HepG2 (cell line): ENCODE data around the gene SNX30. TPM values are rescaled to one million over a fixed set of nuclear protein-coding genes. Genes with fewer than 3 reads are reported as not detected.

ENCODE experiments used
- ATAC-seq: fragments of 200-7000 bp; cut with Tn5 transposase; 3 replicates; pipeline ENCODE4 v1.9.1; 2020; ENCODE audit warnings: mild to moderate bottlenecking, moderate library complexity
- BruUV-seq: library from RNA; stranded (reverse); fragments of 400-500 nt; replicated peaks from 2 replicates; lab custom pipeline; 2021; lab: Mats Ljungman, UMichigan
- CTCF ChIA-PET: fragments of 300-600 bp; formaldehyde crosslinking; extraction: SDS; loops from one replicate; lab custom pipeline; 2021; ENCODE audit warnings: low total read pairs, inconsistent platforms, low intra/inter-chr PET ratio; lab: Yijun Ruan, JAX
- POLR2A ChIA-PET: fragments of 350-600 bp; sonication (Branson Sonifier 250); formaldehyde crosslinking; loops from one replicate; lab custom pipeline; 2020; ENCODE audit warnings: antibody characterized with exemption, inconsistent platforms; lab: Yijun Ruan, JAX
- DNase-seq: peaks from one replicate; pipeline ENCODE4 v3.0.0-alpha.2; 2015; ENCODE audit warnings: low spot score
- FAIRE-seq: peaks from 3 replicates; lab custom pipeline; 2011; peaks lifted over from hg19 to GRCh38; lab: Jason Lieb, UNC
- H2AFZ ChIP-seq: one replicate; pipeline ENCODE4 v1.6.1; 2011; ENCODE audit warnings: low read length, inconsistent platforms
- H3K27ac ChIP-seq: fragments of 300-600 bp; 3 replicates; pipeline ENCODE4 v1.8.0; 2011; ENCODE audit warnings: mixed run types, mild to moderate bottlenecking, mixed read lengths, low read length, inconsistent platforms; ENCODE audit not compliant: insufficient read depth; ENCODE audit errors: extremely low read length
- H3K27me3 ChIP-seq, 2 experiments: fragments of 200-600 bp in 1 of 2; 2 replicates in 1 of 2; 3 replicates in 1 of 2; pipeline versions ENCODE4 v1.6.0 to v1.8.0; 2011; ENCODE audit warnings: low read length in 2 of 2, mild to moderate bottlenecking in 2 of 2, moderate library complexity in 2 of 2, inconsistent platforms in 1 of 2; ENCODE audit not compliant: insufficient read depth in 2 of 2, control insufficient read depth in 1 of 2
- H3K36me3 ChIP-seq, 2 experiments: fragments of 200-600 bp in 1 of 2; replicated peaks in 1 of 2; 2 replicates in 1 of 2; 3 replicates in 1 of 2; pipeline versions ENCODE4 v1.5.1 to v1.8.0; 2011; ENCODE audit warnings: low read length in 2 of 2, inconsistent platforms in 1 of 2; ENCODE audit not compliant: insufficient read depth in 2 of 2, control insufficient read depth in 1 of 2
- H3K4me1 ChIP-seq: 2 replicates; pipeline ENCODE4 v1.5.1; 2012; ENCODE audit warnings: low read length, inconsistent platforms; ENCODE audit not compliant: insufficient read depth
- H3K4me2 ChIP-seq: 2 replicates; pipeline ENCODE4 v1.6.0; 2011; ENCODE audit warnings: low read depth, low read length, inconsistent platforms
- H3K4me3 ChIP-seq, 3 experiments: fragments of 200-600 bp in 1 of 3; sonication (generic), shearing (Covaris generic) in 1 of 3; replicated peaks in 1 of 3; 2 replicates each; pipeline ENCODE4 v1.5.1; 2011 to 2016; ENCODE audit warnings: low read length in 3 of 3, inconsistent platforms in 2 of 3, low read depth in 2 of 3, mild to moderate bottlenecking in 2 of 3, control low read depth in 1 of 3, mixed read lengths in 1 of 3; ENCODE audit not compliant: insufficient read depth in 1 of 3
- H3K79me2 ChIP-seq: one replicate; pipeline ENCODE4 v1.6.1; 2011; ENCODE audit warnings: low read length, inconsistent platforms; ENCODE audit not compliant: insufficient read depth
- H3K9ac ChIP-seq: 2 replicates; pipeline ENCODE4 v1.6.0; 2011; ENCODE audit warnings: mild to moderate bottlenecking, low read depth, low read length, inconsistent platforms; ENCODE audit not compliant: insufficient read depth
- H3K9me3 ChIP-seq: 2 replicates; pipeline ENCODE4 v1.5.1; 2012; ENCODE audit warnings: mild to moderate bottlenecking, low read length
- H4K20me1 ChIP-seq: 2 replicates; pipeline ENCODE4 v1.6.0; 2011; ENCODE audit warnings: inconsistent platforms, mild to moderate bottlenecking, low read length, moderate library complexity; ENCODE audit not compliant: insufficient read depth
- GLI4 ChIP-seq: sonication (generic); formaldehyde crosslinking; IDR thresholded peaks from 2 replicates; pipeline ENCODE4 v1.5.1; 2020; ENCODE audit warnings: missing genetic modification reagents, mild to moderate bottlenecking, moderate library complexity, borderline replicate concordance
- KAT7 ChIP-seq: IDR thresholded peaks from 2 replicates; pipeline ENCODE4 v1.6.1; 2018; ENCODE audit warnings: borderline replicate concordance, missing compliant biosample characterization
- KLF11 ChIP-seq: IDR thresholded peaks from 2 replicates; pipeline ENCODE4 v1.6.1; 2016; ENCODE audit warnings: missing compliant biosample characterization
- MBD4 ChIP-seq: IDR thresholded peaks from 2 replicates; pipeline ENCODE4 v1.6.1; 2012; ENCODE audit warnings: low read length, inconsistent platforms, borderline replicate concordance
- NFE2 ChIP-seq: sonication (generic); formaldehyde crosslinking; IDR thresholded peaks from 2 replicates; pipeline ENCODE4 v1.4.0; 2020; ENCODE audit warnings: missing genetic modification reagents
- PAX8 ChIP-seq: sonication (generic); formaldehyde crosslinking; IDR thresholded peaks from 2 replicates; pipeline ENCODE4 v1.8.0; 2022; ENCODE audit warnings: mild to moderate bottlenecking, missing genetic modification reagents, borderline replicate concordance
- PHF8 ChIP-seq: sonication (generic); formaldehyde crosslinking; IDR thresholded peaks from 2 replicates; pipeline ENCODE4 v1.5.0; 2020; ENCODE audit warnings: missing genetic modification reagents
- SALL1 ChIP-seq: sonication (generic); formaldehyde crosslinking; IDR thresholded peaks from 2 replicates; pipeline ENCODE4 v1.8.0; 2022; ENCODE audit warnings: mild to moderate bottlenecking, missing genetic modification reagents
- ZBTB3 ChIP-seq: sonication (generic); formaldehyde crosslinking; IDR thresholded peaks from 2 replicates; pipeline ENCODE4 v1.4.0; 2020; ENCODE audit warnings: low read depth, mild to moderate bottlenecking, moderate library complexity, missing genetic modification reagents, borderline replicate concordance
- ZFYVE20 ChIP-seq: sonication (generic); formaldehyde crosslinking; IDR thresholded peaks from 2 replicates; pipeline ENCODE4 v1.8.0; 2023; ENCODE audit warnings: low read depth, mild to moderate bottlenecking, moderate library complexity, missing genetic modification reagents, borderline replicate concordance
- ZNF30 ChIP-seq: sonication (generic); formaldehyde crosslinking; IDR thresholded peaks from 2 replicates; pipeline ENCODE4 v1.5.0; 2020; ENCODE audit warnings: mild to moderate bottlenecking, missing genetic modification reagents
- ZNF720 ChIP-seq: sonication (generic); formaldehyde crosslinking; IDR thresholded peaks from 2 replicates; pipeline ENCODE4 v1.4.0; 2020; ENCODE audit warnings: missing genetic modification reagents
- ZNF724P ChIP-seq: sonication (generic); formaldehyde crosslinking; IDR thresholded peaks from 2 replicates; pipeline ENCODE4 v1.8.0; 2022; ENCODE audit warnings: missing genetic modification reagents, borderline replicate concordance
- WGBS: methylation state at CpG from one replicate; pipeline ENCODE4 v1.1.6; 2017; ENCODE audit warnings: low lambda C conversion rate; 5-methylcytosine and 5-hydroxymethylcytosine counted together
- in situ Hi-C: cut with HindIII; loops from 2 replicates; pipeline ENCODE4 v1.10.0; 2017; ENCODE audit warnings: low pct_unique_long_range_greater_than_20kb; ENCODE audit not compliant: extremely low pct_ligation_motif_present
- intact Hi-C: fragments of 100-400 bp; cut with micrococcal nuclease; formaldehyde crosslinking; loops from one replicate; pipeline ENCODE4 v1.10.0; 2022; ENCODE audit not compliant: unreplicated experiment
- polyA plus RNA-seq, 8 experiments: library from polyadenylated mRNA; depleted of rRNA in 3 of 8; stranded (reverse) in 7 of 8; unstranded in 1 of 8; fragments of >200 nt; fragmentation: Illumina TruSeq in 4 of 8; extraction: Trizol in 4 of 8; gene quantifications; 2 replicates each; pipeline versions ENCODE4 v1.2.1 to v1.2.3, GENCODE V29; 2011 to 2016; ENCODE audit warnings: low read depth in 4 of 8, missing spikeins in 1 of 8, mixed read lengths in 1 of 8; ENCODE audit not compliant: insufficient read depth in 1 of 8
- total RNA-seq, 5 experiments: library from RNA; depleted of rRNA; stranded (reverse); fragments of >200 nt; fragmentation: Illumina TruSeq; extraction: Trizol; gene quantifications; 2 replicates each; pipeline ENCODE4 v1.2.3, GENCODE V29; 2016; ENCODE audit warnings: low read depth in 1 of 5
- TF ChIP-seq, protein P1 (sequence below): sonication (generic); formaldehyde crosslinking; IDR thresholded peaks from 2 replicates; pipeline ENCODE4 v1.4.0; 2020; ENCODE audit warnings: missing genetic modification reagents, mild to moderate bottlenecking, borderline replicate concordance
- TF ChIP-seq, protein P2 (sequence below): IDR thresholded peaks from 2 replicates; pipeline ENCODE4 v1.6.1; 2016; ENCODE audit warnings: missing compliant biosample characterization, missing genetic modification reagents, borderline replicate concordance
- TF ChIP-seq, protein P3 (sequence below): sonication (generic); formaldehyde crosslinking; IDR thresholded peaks from 2 replicates; pipeline ENCODE4 v1.8.0; 2022; ENCODE audit warnings: missing genetic modification reagents, mild to moderate bottlenecking, moderate library complexity, borderline replicate concordance

The SNX30 gene
- total and polyA plus RNA-seq, 2 of the 13 experiments (the other 11 are each of a cell fraction or from before 2014, with no cell fraction given): 4.4 to 12.4 TPM

DNA sequence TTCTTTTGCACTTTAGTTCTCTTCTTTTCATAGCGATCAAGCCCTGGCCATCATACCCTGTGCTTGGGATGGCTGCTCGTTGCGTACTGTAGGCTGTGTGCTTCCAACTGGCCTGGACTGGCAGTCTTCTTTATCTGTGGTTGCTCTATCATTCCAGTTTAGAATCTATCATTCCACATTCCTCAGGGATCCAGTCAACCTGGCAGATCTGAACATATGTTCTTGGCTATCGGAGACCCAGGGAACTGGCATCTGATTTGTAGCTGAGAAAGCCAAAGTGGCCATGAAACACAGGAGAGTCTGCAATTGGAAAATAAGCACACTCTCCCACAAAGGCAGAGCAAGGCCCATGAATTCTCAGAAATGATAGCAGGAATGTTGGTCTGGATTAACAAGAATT lies 162.8 kb downstream of the SNX30 start:
- ChIA-PET POLR2A (no interaction called here), CTCF (no interaction called here)
- no peak for TF ChIP-seq ZNF720 (CRISPR knock-in tag)
- in situ Hi-C loops (no loop called here), intact Hi-C loops (no loop called here)
- no peaks in the 10 kb centered on the region for H3K36me3 ChIP-seq
- no peak for DNase-seq
- H3K79me2 ChIP-seq: no peaks in the 10 kb centered on the region
- H3K27me3 ChIP-seq: no peaks in the 10 kb centered on the region; a peak in 1 of 5 replicates
- ATAC-seq: no peak
- H3K27ac ChIP-seq: no peak overlapping the region
- H3K4me3 ChIP-seq: no peak overlapping the region
- no peak overlapping the region for H3K9ac ChIP-seq
- H3K4me1 ChIP-seq: no peaks in the 10 kb centered on the region
- H3K9me3 ChIP-seq: no peaks in the 10 kb centered on the region
- H2AFZ ChIP-seq: no peak overlapping the region
- WGBS: 30% methylated on average over 4 of the region's 4 CpGs
- FAIRE-seq: no peak
- BruUV-seq: no TSS peak
- no peak overlapping the region for H3K4me2 ChIP-seq
- no peaks in the 10 kb centered on the region for H4K20me1 ChIP-seq

DNA sequence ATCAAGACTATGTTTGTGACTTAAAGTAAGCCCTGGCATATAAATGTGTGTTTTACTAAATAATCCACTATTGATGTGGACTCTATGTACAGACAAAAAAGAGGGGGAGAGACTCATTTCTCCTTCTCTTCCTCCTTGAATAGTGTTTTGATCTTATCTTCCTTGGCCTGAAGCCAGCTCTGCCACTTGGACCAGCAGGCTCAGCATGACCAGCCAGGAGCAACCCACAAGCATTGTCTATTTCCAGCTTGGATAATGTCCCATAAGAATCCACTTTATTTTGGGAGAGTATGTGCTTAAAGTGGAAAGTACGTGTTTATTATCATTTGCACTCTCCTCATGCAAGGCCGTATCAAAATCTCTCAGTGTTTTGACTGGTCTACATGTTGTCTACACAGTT lies 164.0 kb downstream of the SNX30 start:
- FAIRE-seq: no peak
- no peaks in the 10 kb centered on the region for H3K36me3 ChIP-seq
- H3K79me2 ChIP-seq: no peaks in the 10 kb centered on the region
- intact Hi-C loops: no loop called here
- no peak overlapping the region for H2AFZ ChIP-seq
- H3K9me3 ChIP-seq: no peaks in the 10 kb centered on the region
- in situ Hi-C loops: no loop called here
- no peak for ATAC-seq
- ChIA-PET POLR2A (no interaction called here), CTCF (no interaction called here)
- H3K27ac ChIP-seq: no peak overlapping the region
- no peaks in the 10 kb centered on the region for H3K27me3 ChIP-seq
- no peak overlapping the region for H3K9ac ChIP-seq
- H3K4me1 ChIP-seq: no peaks in the 10 kb centered on the region
- 5% methylated on average over 2 of the region's 2 CpGs for WGBS
- H3K4me2 ChIP-seq: no peak overlapping the region
- H3K4me3 ChIP-seq: no peak overlapping the region
- H4K20me1 ChIP-seq: no peaks in the 10 kb centered on the region
- BruUV-seq: no TSS peak
- DNase-seq: no peak
- TF ChIP-seq ZNF724P (CRISPR knock-in tag) (no peak), GLI4 (CRISPR knock-in tag) (no peak), ZFYVE20 (CRISPR knock-in tag) (no peak), ZNF30 (no peak), PHF8 (CRISPR knock-in tag) (no peak), NFE2 (CRISPR knock-in tag) (no peak), KLF11 (CRISPR knock-in tag) (no peak), SALL1 (no peak), PAX8 (CRISPR knock-in tag) (no peak), ZBTB3 (CRISPR knock-in tag) (no peak), KAT7 (CRISPR knock-in tag) (no peak), MBD4 (no peak)
- TF ChIP-seq, protein P1, sequence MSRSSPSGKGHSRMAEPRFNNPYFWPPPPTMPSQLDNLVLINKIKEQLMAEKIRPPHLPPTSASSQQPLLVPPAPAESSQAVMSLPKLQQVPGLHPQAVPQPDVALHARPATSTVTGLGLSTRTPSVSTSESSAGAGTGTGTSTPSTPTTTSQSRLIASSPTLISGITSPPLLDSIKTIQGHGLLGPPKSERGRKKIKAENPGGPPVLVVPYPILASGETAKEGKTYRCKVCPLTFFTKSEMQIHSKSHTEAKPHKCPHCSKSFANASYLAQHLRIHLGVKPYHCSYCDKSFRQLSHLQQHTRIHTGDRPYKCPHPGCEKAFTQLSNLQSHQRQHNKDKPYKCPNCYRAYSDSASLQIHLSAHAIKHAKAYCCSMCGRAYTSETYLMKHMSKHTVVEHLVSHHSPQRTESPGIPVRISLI (CRISPR knock-in tag): no peak
- TF ChIP-seq, protein P2, sequence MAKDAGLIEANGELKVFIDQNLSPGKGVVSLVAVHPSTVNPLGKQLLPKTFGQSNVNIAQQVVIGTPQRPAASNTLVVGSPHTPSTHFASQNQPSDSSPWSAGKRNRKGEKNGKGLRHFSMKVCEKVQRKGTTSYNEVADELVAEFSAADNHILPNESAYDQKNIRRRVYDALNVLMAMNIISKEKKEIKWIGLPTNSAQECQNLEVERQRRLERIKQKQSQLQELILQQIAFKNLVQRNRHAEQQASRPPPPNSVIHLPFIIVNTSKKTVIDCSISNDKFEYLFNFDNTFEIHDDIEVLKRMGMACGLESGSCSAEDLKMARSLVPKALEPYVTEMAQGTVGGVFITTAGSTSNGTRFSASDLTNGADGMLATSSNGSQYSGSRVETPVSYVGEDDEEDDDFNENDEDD (CRISPR knock-in tag): no peak
- TF ChIP-seq, protein P3, sequence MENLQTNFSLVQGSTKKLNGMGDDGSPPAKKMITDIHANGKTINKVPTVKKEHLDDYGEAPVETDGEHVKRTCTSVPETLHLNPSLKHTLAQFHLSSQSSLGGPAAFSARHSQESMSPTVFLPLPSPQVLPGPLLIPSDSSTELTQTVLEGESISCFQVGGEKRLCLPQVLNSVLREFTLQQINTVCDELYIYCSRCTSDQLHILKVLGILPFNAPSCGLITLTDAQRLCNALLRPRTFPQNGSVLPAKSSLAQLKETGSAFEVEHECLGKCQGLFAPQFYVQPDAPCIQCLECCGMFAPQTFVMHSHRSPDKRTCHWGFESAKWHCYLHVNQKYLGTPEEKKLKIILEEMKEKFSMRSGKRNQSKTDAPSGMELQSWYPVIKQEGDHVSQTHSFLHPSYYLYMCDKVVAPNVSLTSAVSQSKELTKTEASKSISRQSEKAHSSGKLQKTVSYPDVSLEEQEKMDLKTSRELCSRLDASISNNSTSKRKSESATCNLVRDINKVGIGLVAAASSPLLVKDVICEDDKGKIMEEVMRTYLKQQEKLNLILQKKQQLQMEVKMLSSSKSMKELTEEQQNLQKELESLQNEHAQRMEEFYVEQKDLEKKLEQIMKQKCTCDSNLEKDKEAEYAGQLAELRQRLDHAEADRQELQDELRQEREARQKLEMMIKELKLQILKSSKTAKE: no peak
